HG02759 (cell line): ENCODE data around the gene DNAJB2.
"Not testable (repeated sequence)": the region's sequence is repeated elsewhere in the genome, so short reads cannot be mapped to it uniquely, and the experiment has no call there.

Experiments
- ATAC-seq: cut with Tn5 transposase; IDR thresholded peaks from one replicate; pipeline ENCODE4 v1.9.1; 2021; ENCODE audit warnings: mild to moderate bottlenecking, moderate library complexity; ENCODE audit not compliant: unreplicated experiment

The DNAJB2 gene

GRCh38 chr2:219284501-219285372 lies 5.6 kb downstream of the DNAJB2 start:
- ATAC-seq: no peak

- ATAC-seq: no peak
Measured at GRCh38 chr2:219285373-219285735, 6.2 kb downstream of the DNAJB2 start.

DNA sequence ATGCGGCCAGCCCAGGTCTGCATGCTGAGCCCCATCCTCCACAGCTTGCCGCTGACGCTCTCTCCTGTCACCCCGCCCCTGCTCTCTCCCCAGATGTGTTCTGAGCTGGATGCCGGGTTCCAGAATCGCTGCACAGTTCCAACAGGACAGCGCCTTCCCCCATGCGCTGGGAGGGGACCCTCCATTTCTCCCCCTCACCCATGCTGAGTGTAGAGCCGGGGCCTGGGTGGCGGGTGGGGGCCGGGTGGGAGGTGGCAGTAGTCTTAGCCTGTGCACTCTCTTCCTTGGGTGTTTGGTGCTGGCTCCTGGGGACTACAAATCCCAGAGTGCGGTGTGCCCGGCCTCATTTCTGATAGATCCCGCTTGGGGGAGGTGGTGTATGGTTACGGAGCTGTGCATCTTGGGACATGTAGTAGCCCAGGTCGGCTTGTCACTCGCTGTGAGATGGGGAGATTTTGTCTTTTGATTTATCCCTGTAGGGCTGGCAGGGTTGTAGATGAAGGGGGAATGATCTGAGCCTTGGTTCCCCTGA lies 6.8 kb downstream of the DNAJB2 start:
- no peak for ATAC-seq

DNA sequence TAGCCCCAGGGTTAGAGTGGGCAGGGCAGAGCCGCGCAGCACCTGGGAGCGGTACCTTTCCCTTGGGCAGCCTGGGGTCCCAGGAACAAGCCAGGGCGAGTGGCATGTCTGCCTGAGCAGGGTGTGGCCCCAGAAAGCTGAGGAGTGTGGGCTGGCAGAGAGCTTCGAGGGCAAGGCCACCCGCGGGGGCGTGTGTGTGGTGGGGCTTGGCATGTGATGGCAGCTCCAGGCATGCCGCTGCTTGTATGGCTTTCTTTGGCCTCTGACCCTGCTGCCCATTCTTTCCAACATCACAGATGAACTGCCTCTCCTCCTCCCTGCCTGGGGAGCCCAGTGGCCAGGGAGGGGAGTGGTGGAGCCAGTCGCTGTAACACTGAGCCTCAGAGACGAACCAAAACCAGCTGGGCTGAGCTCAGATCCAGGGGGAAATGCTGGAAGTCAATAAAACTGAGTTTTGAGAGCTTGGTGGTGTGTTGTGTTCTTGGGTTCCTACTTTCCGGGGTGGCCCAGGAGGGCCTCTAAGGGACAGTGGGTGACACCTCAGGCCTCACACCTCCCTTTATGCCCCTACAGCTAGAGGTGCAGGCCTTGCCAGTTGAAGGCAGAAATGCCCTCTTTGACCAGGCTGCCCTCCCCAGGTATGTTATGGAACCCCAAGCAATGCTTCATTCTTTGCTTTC lies 7.4 kb downstream of the DNAJB2 start:
- no peak for ATAC-seq

GRCh38 chr2:219287116-219287440 lies 7.9 kb downstream of the DNAJB2 start:
- ATAC-seq: not testable (repeated sequence)

DNA sequence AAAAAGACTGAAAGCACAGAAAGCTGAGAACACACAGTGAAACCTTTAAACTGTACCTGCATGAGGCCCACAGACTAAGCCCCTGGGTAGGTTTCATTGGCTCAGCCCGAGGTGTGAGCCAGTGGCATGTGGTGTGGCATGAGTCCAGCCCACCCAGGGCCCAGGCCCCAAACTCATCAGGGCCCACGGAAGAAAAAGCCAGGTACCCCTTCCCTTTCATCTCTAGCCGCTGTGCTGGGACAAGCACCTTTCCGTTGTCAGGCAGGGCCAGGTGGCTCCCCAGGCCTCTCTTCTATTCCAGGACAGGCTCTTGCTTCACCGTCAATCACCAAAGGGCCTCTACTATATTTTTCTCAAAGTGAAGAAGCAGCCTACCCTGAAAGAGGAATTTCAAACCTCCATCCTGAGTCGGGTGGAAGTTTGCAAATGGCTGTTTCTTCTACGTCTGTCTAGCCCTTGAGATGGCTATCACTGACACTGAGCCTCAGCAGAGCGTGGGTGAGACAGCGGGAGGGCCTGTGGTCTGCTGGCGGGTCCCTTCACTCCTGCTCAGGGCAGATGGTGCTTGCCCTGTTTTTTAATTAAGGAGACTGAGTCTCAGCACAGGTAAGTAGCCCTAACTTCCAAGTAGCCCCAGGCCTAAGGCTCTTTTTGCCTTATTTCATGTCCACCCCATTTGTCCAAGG lies 8.6 kb downstream of the DNAJB2 start:
- no peak for ATAC-seq

DNA sequence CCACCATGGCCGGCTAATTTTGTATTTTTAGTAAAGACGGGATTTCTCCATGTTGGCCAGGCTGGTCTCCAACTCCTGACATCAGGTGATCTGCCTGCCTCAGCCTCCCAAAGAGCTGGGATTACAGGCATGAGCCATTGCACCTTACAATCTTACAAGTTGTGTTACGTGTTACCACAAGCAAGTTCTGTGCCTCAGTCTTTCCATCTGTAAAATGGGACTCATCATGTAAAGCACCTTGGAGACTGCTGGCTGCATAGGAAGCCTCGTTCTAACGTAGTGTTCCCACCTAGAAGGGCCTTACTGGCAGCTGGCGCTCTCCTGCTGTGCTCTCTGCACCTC lies 10.0 kb downstream of the DNAJB2 start:
- ATAC-seq: no peak

DNA sequence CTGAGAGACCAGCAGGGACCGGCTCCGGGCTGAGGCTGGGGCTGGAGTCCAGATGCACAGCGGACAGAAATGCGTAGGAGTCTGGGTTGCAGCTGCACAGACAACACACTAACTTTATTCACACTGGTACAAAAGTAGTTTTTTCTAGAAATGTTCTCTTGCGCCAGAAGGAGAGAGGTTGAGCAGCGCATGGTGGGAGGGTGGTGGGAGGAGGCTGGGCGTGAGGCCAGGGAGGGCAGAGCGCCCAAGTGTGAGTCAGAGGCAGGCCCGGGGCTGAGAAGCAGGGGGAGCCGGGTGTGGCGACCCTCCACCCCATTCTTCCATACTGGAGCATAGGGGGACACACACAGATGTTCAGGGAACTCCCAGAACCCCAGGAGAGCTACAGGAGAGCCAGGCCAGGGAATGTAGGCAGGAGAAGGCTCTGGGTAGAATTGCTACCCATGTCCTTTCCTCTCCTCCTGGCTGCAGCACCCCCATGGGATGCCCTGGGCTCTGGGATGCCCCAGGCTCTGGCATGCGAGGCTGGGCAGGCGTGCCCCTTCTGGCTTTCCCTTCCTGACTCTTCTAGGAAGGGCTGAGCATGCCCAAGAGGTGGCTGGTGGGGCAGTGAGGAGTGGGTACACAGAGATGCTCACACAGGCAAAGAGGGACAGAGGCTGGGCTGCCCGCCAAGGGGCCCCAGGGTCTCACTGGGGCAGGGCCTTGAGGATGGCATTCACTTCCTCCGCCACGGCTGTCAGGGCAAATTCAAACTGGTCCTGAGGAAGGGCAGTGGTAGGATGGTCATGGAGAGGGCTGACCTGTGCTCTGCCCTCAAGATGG lies 10.6 kb downstream of the DNAJB2 start:
- no peak for ATAC-seq

- ATAC-seq: no peak
Measured at GRCh38 chr2:219290381-219291171, 11.4 kb downstream of the DNAJB2 start.

- ATAC-seq: no peak
Measured at GRCh38 chr2:219291394-219291793, 12.2 kb downstream of the DNAJB2 start.

DNA sequence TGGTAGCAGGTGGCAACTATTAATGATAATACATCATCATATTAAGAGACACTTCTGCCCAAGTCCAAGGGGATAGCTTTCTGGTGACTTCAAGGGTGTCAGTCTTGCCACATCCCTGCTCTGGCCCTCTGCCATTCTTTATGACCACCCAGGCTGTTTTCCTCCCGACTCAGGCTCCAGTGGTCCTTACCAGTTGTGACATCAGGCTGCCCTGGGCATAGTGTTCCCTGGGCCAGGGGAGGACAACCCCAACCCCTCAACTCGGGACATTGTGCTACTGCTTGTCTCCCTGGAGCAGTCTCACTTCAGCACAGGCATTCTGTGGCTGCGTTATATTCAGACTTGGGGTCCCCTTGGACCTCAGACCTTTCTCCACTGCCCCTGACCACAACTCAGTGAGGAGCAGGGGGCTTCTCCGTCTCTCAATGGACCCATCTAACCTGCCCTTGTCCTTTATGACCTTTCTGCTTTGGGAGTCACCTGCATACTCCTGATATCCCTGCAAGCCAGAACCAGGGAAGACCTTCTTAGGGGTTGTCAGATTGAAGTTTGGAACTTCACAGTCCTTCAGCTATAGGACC lies 12.8 kb downstream of the DNAJB2 start:
- no peak for ATAC-seq

- ATAC-seq: no peak
Measured at GRCh38 chr2:219292616-219293015, 13.4 kb downstream of the DNAJB2 start.

- ATAC-seq: no peak
Measured at GRCh38 chr2:219293736-219294231, 14.6 kb downstream of the DNAJB2 start.

- peak; percentile 87 for ATAC-seq
Measured at GRCh38 chr2:219294356-219295351, 15.5 kb downstream of the DNAJB2 start.

DNA sequence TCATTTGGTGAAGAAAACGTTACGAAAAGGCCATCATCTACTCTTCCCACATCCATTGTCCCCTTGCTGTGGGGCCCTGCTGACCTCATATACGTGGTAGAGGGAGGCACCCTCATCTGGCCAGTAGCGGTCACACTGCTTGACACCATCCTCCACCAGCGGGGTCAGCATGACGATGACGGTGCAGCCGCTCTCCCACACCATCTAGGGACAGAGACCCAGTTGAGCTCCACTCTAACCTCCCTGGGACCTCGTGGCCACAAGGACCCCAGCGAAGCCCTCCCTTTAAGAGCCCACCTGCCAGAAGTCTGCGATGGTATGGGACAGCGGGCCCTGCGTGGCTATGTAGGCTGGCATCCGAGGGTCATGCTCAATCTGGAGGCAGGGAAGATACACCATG lies 17.0 kb downstream of the DNAJB2 start:
- no peak for ATAC-seq

DNA sequence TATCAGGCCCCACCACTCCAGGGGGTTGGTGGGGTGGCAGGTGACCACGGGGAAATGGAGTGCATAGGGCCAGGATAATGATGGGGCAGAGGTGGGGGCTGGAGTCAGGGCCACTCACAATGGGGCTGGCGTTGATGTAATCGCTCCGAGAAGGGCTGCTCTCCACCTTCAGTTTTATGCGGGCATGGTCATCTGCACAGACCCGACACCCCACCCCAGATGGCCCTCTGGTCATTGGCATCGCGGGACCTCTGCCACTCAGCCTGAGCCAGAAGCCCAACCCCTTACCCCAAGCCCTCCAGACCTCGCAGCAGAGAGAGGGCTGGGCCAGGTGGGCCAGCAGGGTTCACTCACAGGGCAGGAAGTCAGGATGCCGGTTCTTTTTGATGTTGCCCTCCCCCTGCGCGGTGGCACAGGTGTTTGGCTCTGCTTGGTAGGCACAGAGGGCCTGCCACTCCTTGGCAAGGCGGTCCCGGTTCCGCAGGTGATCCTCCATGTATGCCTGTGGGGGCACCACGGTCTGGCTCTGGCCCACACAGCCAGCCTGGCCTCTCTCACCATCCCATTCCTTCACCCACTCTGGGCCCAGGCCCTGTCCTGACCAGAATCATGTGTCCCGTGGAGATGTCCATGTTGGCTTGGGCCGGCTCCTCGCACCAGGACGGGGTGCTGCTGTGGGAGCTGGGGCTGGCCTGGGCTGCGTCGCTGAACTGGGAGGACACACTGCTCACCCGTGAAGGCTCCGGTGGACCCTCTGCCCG lies 17.6 kb downstream of the DNAJB2 start:
- ATAC-seq: no peak

GRCh38 chr2:219297766-219298456 lies 18.7 kb downstream of the DNAJB2 start:
- ATAC-seq: no peak
